Stomach (tissue), 9 donors: ENCODE results near the gene PFKFB4. TPM values are rescaled to one million over a fixed set of nuclear protein-coding genes. Genes with fewer than 3 reads are reported as not detected.

Source experiments
- DNase-seq, 2 donors: peaks; one replicate each; pipeline versions ENCODE4 v3.0.0 to v3.0.0-alpha.2; 2013 to 2019
- H3K27ac ChIP-seq, 5 donors: fragments of 200-600 bp in 4 of 5; sonication (generic) in 4 of 5; one replicate each; pipeline ENCODE4 v1.5.1; 2013 to 2019; ENCODE audit warnings: mild to moderate bottlenecking in 1 of 5, moderate library complexity in 1 of 5
- H3K27me3 ChIP-seq, 3 donors: fragments of 200-600 bp; sonication (generic); one replicate each; pipeline ENCODE4 v1.5.1; 2017 to 2019; ENCODE audit warnings: mixed run types in 1 of 3
- H3K36me3 ChIP-seq, 4 donors: fragments of 200-600 bp; sonication (generic); 1 replicate in 3 of 4; 2 replicates in 1 of 4; pipeline ENCODE4 v1.5.1; 2016 to 2019
- H3K4me1 ChIP-seq, 4 donors: fragments of 200-600 bp; sonication (generic); one replicate each; pipeline ENCODE4 v1.5.1; 2016 to 2019
- H3K4me3 ChIP-seq, 4 donors: fragments of 200-600 bp; sonication (generic) in 3 of 4; one replicate each; pipeline ENCODE4 v1.5.1; 2016 to 2019; ENCODE audit warnings: mild to moderate bottlenecking in 1 of 4
- H3K9me3 ChIP-seq, 4 donors: fragments of 200-600 bp; sonication (generic); one replicate each; pipeline ENCODE4 v1.5.1; 2016 to 2019
- CTCF ChIP-seq, 7 experiments: fragments of 450-650 bp in 4 of 7; fragments of 200-600 bp in 3 of 7; sonication (generic) in 3 of 7; IDR thresholded peaks; one replicate each; pipeline ENCODE4 v1.5.1; 2016 to 2019; ENCODE audit warnings: antibody characterized with exemption in 7 of 7, control low read depth in 2 of 7, mild to moderate bottlenecking in 1 of 7
- EP300 ChIP-seq: sonication (generic); formaldehyde crosslinking; IDR thresholded peaks from one replicate; pipeline ENCODE4 v1.6.1; 2017; ENCODE audit warnings: antibody characterized with exemption
- POLR2A ChIP-seq, 4 donors: fragments of 450-650 bp; IDR thresholded peaks; one replicate each; pipeline ENCODE4 v1.6.1; 2016; ENCODE audit warnings: antibody characterized with exemption in 4 of 4, control low read depth in 2 of 4, mild to moderate bottlenecking in 1 of 4, moderate library complexity in 1 of 4
- POLR2AphosphoS5 ChIP-seq, 3 donors: sonication (generic); formaldehyde crosslinking; IDR thresholded peaks; one replicate each; pipeline ENCODE4 v1.6.1; 2016; ENCODE audit warnings: antibody characterized with exemption in 3 of 3
- WGBS, 5 donors: extraction: QIAGEN DNeasy Blood & Tissue Kit in 3 of 5; methylation state at CpG; one replicate each; pipeline versions ENCODE4 v1.1.5 to v1.1.7; 2013 to 2018; 5-methylcytosine and 5-hydroxymethylcytosine counted together
- intact Hi-C: fragments of 100-400 bp; cut with DNase I; formaldehyde crosslinking; loops from one replicate; pipeline ENCODE4 v1.15.1; 2023; ENCODE audit warnings: low total_unique reads
- polyA plus RNA-seq, 3 donors: library from polyadenylated mRNA; stranded (reverse); fragments of 200-250 nt; gene quantifications; one replicate each; pipeline ENCODE4 v1.2.3, GENCODE V29; 2013
- total RNA-seq, 5 donors: library from RNA; depleted of rRNA; stranded (reverse); fragments of >200 nt; gene quantifications; one replicate each; pipeline versions ENCODE4 v1.1.0 to v1.2.3, GENCODE V29; 2014 to 2016
- donor health status: healthy with polysubstance abuse.
- donor health status: Bipolar disorder and iron deficiency.
- donor health status: healthy.

The PFKFB4 gene
- total and polyA plus RNA-seq, 8 donors = 0.61 to 9.6 (median 1.5) TPM; not detected in 1

GRCh38 chr3:48504051-48504946 is 52.3 kb downstream of the PFKFB4 start, which contains the start of gene SHISA5:
SHISA5 (minus strand) TSS chr3:48504174; CDS start chr3:48504094, 80 bp downstream.
- peak within 1 kb of the TSS; percentile 57 to 73 (median 70) for H3K4me3 ChIP-seq

GRCh38 chr3:48503401-48504050 is 53.1 kb downstream of the PFKFB4 start:
- peak overlapping the region; percentile 57 to 73 (median 70) for H3K4me3 ChIP-seq
- intact Hi-C loops = no loop called here
- peaks cover 0 to 23% (median 21%) of the 10 kb centered on the region in 4 donors for H3K36me3 ChIP-seq
- H3K27me3 ChIP-seq = no peaks in the 10 kb centered on the region
- TF ChIP-seq POLR2A (IDR thresholded peaks at IDR 0.05) (no peak), EP300 (no peak), POLR2AphosphoS5 (IDR thresholded peaks at IDR 0.05) (peak in 2 of 3 donors; percentile 43 to 56), CTCF (IDR thresholded peaks at IDR 0.05) (no peak)
- 5 to 12% (median 10%) methylated on average over 8 to 26 of the region's 26 CpGs for WGBS, 5 donors
- peak overlapping the region; percentile 84 to 96 (median 92) for H3K27ac ChIP-seq
- peaks cover 19 to 57% (median 29%) of the 10 kb centered on the region in 4 donors for H3K4me1 ChIP-seq
- DNase-seq = peak; percentile 54 to 63
- no peaks in the 10 kb centered on the region for H3K9me3 ChIP-seq

More at GRCh38 chr3:48504051-48504946, 52.3 kb downstream of the PFKFB4 start, which contains the start of gene SHISA5:
- peak; percentile 76 to 90 for DNase-seq
- Histone ChIP-seq H3K27me3 (no peaks in the 10 kb centered on the region), H3K36me3 (peaks cover 0 to 16% (median 13%) of the 10 kb centered on the region in 4 donors), H3K9me3 (no peaks in the 10 kb centered on the region), H3K27ac (peak within 1 kb of the TSS; percentile 84 to 96 (median 92)), H3K4me1 (peaks cover 19 to 57% (median 29%) of the 10 kb centered on the region in 4 donors)
- 0 to 3% (median 1%) methylated on average over 33 to 63 of the region's 66 CpGs for WGBS, 5 donors
- TF ChIP-seq POLR2A (IDR thresholded peaks at IDR 0.05) (no peak), POLR2AphosphoS5 (IDR thresholded peaks at IDR 0.05) (peak in 2 of 3 donors; percentile 45 to 61)
- intact Hi-C loops = no loop called here

- Histone ChIP-seq H3K4me3 (peak overlapping the region; percentile 57 to 73 (median 70)), H3K9me3 (no peaks in the 10 kb centered on the region), H3K27me3 (no peaks in the 10 kb centered on the region), H3K27ac (peak overlapping the region; percentile 35 to 96 (median 92)), H3K4me1 (peaks cover 19 to 53% (median 29%) of the 10 kb centered on the region in 4 donors), H3K36me3 (peaks cover 0 to 30% (median 28%) of the 10 kb centered on the region in 4 donors)
- intact Hi-C loops = no loop called here
- TF ChIP-seq CTCF (IDR thresholded peaks at IDR 0.05) (no peak), EP300 (no peak), POLR2AphosphoS5 (IDR thresholded peaks at IDR 0.05) (no peak)
- WGBS, 5 donors = 28 to 52% (median 38%) methylated on average over 4 to 6 of the region's 6 CpGs
- peak; percentile 38 to 66 for DNase-seq
Observed at GRCh38 chr3:48502728-48503168, 53.9 kb downstream of the PFKFB4 start.

GRCh38 chr3:48502121-48502520 is 54.5 kb downstream of the PFKFB4 start:
- Histone ChIP-seq H3K9me3 (no peaks in the 10 kb centered on the region), H3K4me1 (peaks cover 19 to 47% (median 29%) of the 10 kb centered on the region in 4 donors), H3K36me3 (peaks cover 4 to 36% (median 34%) of the 10 kb centered on the region in 4 donors), H3K27ac (peak overlapping the region in 3 of 5 donors; percentile 92 to 96 (median 93)), H3K4me3 (peak overlapping the region in 1 of 4 donors; percentile 72), H3K27me3 (no peaks in the 10 kb centered on the region)
- 78 to 90% (median 81%) methylated on average over 5 of the region's 5 CpGs for WGBS, 5 donors
- intact Hi-C loops = no loop called here
- DNase-seq = no peak
- no peak for TF ChIP-seq CTCF (IDR thresholded peaks at IDR 0.05)
- no peak for TF ChIP-seq POLR2AphosphoS5 (IDR thresholded peaks at IDR 0.05)
- TF ChIP-seq EP300 = no peak
- TF ChIP-seq POLR2A (IDR thresholded peaks at IDR 0.05) = no peak
